GM19468 (cell line): ENCODE results near the gene USP36.
"Not testable (repeated sequence)": the region's sequence is repeated elsewhere in the genome, so short reads cannot be mapped to it uniquely, and the experiment has no call there.

Experiments used
- ATAC-seq: cut with Tn5 transposase; IDR thresholded peaks from one replicate; pipeline ENCODE4 v1.9.1; 2021; ENCODE audit warnings: mild to moderate bottlenecking, moderate library complexity, moderate number of reproducible peaks; ENCODE audit not compliant: unreplicated experiment; ENCODE audit errors: extremely low read depth

USP36 gene

DNA sequence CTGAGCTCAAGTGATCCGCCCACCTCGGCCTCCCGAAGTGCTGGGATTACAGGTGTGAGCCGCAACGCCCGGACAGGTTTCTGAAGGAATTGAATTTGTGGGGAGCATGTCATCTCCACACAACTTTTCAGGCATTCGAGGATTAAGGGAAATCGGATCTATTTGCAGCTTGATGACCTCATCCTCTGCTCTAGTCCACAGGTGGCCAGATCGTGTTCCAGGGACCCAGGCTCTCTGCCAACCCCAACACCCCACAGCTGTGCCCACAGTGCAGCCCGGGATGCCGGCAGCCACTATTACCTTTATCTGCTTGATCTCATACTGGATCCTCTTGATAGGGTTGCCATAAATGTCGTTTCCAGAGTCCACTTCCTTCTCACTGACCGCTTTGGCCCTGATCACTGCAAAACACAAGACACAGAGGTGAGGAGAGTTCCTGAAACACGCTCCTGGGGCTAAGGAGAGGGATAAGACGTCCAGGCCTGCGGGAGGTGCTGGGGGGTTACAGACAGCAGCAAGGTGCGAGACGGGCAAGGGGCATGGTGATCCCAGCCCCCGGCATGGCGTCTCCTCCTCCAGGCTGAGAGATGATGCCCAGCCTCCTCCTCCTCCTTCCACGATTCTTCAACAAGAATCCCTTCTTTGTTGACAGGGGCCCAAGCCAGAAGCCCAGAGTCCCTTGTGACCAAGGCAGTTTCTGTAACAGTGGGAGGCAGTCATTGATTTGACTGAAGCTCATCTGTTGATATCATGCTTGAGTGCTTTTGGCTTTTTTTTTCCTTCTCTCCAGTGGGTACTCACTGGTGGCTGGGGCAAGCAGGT lies 33.1 kb upstream of the USP36 start:
- ATAC-seq, result no peak

DNA sequence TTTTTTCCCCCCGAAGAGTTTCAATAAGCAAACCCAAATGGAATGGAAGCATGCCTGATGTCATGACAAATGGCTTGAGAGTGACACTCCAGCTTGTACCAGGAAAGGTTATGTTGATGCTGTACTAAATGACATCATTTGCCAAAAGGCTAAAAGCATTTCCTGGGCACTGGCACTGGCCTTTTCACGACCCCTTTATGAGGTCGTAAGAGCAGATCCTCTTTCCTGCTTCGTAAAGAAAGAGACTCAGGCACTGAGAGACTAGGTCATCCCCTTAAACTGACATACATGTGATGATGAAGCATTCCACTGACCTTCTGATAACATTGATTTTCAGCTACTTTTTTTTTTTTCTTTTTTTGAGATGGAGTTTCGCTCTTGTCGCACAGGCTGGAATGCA lies 31.9 kb upstream of the USP36 start:
- no peak for ATAC-seq

DNA sequence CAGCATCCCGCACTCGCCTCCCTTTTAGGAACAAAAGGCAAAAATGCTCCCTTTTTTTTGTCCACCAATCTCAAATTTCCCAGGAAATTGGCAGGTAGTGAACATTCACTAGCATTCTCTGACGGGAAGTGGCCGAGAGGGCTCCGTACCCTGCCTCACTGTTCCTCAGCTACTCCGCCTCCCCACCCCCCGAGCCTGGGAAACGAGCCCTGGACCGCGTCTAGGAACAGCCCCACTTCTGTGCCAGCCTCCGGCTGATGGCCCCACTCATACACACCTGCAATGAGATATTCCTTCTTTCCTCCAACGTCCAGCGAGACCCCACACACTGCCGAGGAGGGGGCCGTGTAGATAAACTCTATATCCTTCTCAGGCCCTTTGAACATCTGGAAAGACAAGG lies 30.0 kb upstream of the USP36 start:
- no peak for ATAC-seq

DNA sequence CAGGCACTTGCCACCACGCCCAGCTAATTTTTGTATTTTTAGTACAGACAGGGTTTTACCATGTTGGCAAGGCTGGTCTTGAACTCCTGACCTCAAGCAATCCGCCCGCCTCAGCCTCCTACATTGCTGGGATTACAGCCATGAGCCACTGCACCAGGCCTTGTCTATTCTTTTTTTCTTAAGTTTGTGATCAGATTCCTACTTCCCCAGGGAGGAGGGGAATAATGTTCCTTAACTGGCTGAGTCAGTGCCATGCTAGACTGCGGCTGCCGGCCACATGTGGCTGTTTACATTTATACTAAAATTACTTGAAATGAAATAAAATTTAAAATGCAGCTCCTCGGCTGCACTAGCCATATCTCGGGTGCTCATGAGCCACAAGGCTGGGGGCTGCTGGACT lies 27.8 kb upstream of the USP36 start:
- no peak for ATAC-seq

- ATAC-seq, result not testable (repeated sequence)
Measured at GRCh38 chr17:78867046-78867445, 26.4 kb upstream of the USP36 start.

DNA sequence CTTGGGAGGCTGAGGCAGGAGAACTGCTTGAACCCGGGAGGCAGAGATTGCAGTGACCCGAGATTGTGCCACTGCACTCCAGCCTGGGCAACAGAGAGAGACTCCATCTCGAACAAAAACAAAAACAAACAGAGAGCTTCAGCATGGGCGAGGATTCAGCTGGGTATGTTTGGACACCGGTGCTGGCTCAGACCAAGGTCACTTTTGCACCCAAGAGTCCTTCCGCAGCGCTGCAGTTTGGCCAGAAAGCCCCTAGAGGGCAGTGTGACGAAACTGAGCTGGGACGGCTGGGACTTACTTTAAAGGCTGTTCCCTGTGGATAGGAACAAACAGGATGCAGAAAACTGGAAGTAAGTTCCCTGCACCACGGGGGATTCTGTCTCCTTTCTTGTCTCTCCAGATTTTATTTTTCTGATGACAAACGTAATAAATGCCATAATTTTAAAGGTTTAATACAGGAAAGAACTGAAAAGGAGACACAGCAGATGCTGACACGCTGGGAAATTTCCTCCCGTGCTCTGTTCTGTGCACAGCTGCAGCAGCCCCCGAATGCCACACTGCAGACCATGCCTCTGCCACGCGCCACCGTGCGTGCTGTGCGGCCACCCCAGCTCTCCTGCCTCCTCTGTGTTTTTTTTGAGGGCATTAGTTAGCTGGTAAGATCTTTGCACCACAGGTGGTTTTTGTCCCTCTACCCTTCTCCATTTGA lies 25.2 kb upstream of the USP36 start:
- no peak for ATAC-seq

GRCh38 chr17:78864117-78864516 lies 23.5 kb upstream of the USP36 start:
- no peak for ATAC-seq

DNA sequence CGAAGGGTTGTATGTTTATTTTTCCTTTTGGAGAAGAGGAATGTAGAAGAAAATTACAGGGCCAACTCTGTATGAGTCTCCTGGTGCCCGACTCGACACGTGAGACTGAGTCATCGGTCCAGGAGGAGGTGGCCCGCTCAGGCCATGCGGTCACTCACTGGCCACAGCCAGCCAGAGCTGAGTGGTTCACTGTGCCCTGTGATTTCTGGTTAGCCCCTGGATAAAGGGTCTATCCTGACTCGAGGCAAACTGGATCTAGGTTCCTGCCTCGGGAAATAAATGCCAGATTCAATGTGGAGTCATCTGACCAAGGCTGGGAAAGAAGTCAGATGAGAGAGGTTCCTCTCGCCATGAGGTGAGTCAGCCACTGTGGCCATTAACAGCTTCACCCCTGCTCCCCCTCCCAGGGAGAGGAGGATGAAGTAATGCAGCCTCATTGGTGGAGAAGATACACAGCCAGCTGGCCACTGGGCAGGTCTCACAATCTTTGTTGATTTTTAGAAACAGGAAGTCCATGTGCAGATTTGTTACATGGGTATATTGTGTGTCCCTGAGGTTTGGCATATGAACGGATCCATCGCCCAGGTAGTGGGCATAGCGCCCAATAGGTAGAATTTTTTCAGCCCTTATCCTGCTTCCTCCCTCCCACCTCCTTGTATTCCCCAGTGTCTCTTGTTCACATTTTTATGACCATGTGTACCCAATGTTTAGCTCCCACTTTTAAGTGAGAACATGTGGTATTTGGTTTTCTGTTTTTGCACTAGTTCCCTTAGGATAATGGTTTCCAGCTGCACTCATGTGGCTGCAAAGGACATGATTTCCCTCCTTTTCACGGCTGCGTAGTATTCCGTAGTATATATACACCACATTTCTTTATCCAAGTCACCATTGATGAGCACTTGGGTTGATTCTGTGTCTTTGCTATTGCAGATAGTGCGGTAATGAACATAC lies 21.7 kb upstream of the USP36 start:
- ATAC-seq, result no peak

DNA sequence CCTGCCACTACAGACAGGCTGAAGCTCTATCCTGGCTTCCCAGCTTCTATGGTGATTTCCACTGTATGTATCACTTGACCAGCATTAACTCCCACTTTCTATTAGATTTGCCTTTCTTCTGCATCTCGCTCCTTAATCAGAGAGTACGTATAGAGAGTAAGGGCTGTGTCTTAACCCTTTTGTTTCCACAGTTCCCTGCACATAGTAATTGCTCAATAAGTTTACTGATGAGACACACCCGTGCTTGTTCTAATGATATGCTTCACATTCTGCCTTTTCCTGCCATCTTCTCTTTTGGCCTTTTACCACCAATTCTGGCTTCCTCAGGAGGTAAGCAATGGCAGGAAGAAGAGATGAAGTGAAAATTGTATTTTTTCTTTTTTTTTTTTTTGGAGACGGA lies 20.6 kb upstream of the USP36 start:
- ATAC-seq, result no peak

DNA sequence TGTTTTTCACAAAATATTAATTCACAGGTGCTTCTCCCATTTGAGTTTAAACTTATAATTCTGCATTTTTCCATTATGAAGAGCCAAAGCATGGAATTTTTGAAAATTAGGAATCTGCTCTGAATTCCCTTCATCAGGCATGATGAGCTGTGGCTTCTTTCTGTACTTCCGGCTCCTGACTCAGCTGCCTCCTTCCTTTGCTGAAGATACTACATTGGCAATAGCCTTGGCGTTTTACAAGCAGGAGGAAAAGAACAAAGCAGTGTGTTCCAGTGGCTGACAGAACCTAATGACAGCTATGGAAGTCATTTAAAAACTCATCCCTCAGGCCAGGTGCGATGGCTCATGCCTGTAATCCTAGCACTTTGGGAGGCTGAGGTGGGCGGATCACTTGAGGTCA lies 18.4 kb upstream of the USP36 start:
- no peak for ATAC-seq

GRCh38 chr17:78857266-78857665 lies 16.7 kb upstream of the USP36 start:
- no peak for ATAC-seq

GRCh38 chr17:78855561-78856165 lies 15.0 kb upstream of the USP36 start:
- no peak for ATAC-seq

- no peak for ATAC-seq
Measured at GRCh38 chr17:78854508-78854907, 13.9 kb upstream of the USP36 start.

DNA sequence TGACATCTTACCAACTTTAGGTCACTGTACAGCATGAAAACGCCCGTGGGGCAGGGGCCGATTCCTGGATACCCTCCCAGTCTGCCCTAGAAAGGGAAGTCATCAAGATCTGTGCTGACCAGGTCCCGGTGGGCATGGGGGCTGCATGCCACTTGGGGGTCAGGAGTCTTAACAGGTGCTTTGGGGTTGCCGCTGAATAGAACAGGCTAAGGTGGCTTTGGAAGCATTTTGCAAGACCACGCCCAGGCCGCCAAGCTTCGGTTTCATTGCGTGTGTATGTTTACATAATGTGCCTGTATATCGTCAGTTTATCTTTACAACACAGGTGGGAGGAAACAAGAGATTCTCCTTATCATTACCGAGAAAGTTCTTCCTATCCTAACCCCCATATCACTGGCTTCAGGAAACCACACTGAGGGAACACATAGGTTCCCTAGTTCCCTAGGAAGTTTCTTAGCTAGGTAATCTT lies 13.3 kb upstream of the USP36 start:
- no peak for ATAC-seq

GRCh38 chr17:78852709-78853121 lies 12.1 kb upstream of the USP36 start:
- ATAC-seq, result no peak

DNA sequence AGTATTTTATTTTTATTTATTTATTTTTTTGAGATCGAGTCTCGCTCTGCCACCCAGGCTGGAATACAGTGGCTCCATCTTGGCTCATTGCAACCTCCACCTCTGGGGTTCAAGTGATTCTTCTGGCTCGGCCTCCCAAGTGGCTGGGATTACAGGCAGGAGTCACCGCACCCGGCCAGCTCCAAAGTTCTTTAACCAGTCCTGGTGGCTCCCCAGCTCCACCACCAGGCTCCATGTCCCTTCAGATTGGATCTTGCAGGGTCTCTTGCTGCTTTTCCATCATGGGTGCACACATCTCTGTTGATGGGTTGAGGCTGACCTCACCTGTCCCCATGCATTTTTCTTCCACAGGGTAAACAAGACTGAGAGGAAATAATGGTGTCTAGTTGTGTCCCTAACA lies 8.4 kb upstream of the USP36 start:
- ATAC-seq, result no peak

DNA sequence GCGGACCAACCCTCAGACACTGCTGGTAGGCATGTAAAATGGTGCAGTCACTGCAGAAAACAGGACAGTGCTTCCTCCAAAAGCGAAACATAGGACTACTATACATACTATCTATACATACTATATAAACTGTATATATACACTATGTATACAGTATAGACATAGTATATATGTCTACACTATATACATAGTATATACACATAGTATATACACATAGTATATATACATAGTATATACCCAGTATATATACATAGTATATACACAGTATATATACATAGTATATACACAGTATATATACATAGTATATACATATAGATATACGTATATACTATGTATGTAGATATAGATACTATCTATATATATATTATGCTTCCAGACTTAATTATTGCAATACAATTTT lies 6.4 kb upstream of the USP36 start:
- no peak for ATAC-seq

DNA sequence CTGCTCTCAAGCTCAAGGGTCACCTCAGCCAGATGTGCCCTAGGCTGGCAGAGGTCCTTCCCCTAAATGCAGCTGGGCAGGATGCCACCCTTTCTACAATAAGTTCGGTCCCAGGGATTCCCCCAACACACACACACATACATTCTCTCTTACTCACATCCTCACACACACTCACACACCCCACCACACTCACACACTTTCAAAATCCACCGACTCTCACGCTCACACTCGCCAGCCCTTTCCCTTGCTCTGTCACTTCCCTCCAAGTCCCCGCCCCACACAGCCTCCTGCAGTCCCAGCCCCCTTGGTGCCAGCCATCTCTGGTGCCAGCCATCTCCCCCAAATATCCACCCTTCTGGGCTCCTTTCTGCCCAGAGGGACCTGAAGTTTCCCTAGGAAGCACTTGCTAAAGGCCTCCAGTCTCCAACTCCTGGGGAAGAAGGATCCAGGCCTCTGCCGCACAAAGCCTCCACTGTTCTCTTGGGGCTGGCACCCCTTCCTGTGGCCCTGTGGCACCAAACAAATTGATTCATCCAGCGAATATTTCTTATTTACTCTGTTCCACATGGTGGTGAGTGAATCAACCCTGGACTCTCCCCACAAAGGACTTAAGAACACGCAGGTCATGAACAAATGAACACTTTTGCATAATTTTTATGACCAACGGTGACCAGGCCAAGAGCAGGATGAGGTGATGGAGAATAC lies 3.8 kb upstream of the USP36 start:
- no peak for ATAC-seq

DNA sequence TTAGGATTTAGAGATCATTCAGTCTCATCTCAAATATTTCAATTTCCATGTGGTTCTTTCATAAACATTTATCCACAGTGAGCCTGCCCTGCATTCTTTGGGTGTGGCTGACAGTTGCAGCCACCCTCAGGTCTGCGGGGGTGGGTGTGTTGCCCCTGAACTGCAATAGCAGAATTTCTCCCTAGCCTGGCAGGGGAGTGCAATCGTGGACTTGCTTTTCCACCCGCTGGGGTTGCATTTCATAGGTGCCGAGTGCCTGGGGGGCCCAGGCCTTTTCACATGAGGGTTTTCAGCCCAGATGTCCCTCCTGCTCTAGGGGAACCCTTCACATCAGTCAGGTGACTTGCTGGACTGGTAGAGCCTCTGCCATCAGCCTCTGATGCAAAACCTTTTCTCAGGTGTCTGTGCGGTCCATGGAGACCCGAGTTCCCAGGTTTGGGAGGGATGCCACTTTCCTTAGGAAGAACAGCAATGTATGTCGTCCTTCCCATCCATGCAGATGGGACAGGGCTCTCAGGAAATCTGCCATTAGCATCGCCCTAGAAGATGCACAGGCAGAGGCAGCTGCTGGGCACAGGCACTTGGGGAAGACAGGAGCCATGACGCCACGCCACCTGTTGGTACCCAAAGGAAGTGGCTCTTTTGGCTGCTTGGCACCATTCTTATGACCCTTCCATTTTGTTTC lies 2.4 kb upstream of the USP36 start:
- ATAC-seq, result no peak
